ENCODE data around the gene HOXB9. TPM values are rescaled to one million over a fixed set of nuclear protein-coding genes. Genes with fewer than 3 reads are reported as not detected.

HOXB9 gene
- total RNA-seq, 1 donor = not detected

GRCh38 chr17:48586355-48587258 lies 39.6 kb downstream of the HOXB9 start:
- TF ChIP-seq CTCF (IDR thresholded peaks at IDR 0.05; ENCODE audit: insufficient read depth, low read length) = no peak
- DNase-seq (ENCODE audit: low read depth) = no peak
- peak overlapping the region; percentile 84 for H3K4me3 ChIP-seq (ENCODE audit: low read depth, low read length)

GRCh38 chr17:48584223-48584741 lies 41.9 kb downstream of the HOXB9 start:
- TF ChIP-seq CTCF (IDR thresholded peaks at IDR 0.05; ENCODE audit: insufficient read depth, low read length) = no peak
- peak; percentile 80 for DNase-seq (ENCODE audit: low read depth)
- H3K4me3 ChIP-seq (ENCODE audit: low read depth, low read length) = peak overlapping the region; percentile 84

- TF ChIP-seq CTCF (IDR thresholded peaks at IDR 0.05; ENCODE audit: insufficient read depth, low read length) = no peak
- DNase-seq (ENCODE audit: low read depth) = no peak
- H3K4me3 ChIP-seq (ENCODE audit: low read depth, low read length) = no peak overlapping the region
Measured at GRCh38 chr17:48583708-48584222, 42.4 kb downstream of the HOXB9 start.

- DNase-seq (ENCODE audit: low read depth) = no peak
- no peak for TF ChIP-seq CTCF (IDR thresholded peaks at IDR 0.05; ENCODE audit: insufficient read depth, low read length)
- H3K4me3 ChIP-seq (ENCODE audit: low read depth, low read length) = peak overlapping the region; percentile 77
Measured at GRCh38 chr17:48582750-48583069, 43.4 kb downstream of the HOXB9 start.

GRCh38 chr17:48579760-48580554 lies 46.2 kb downstream of the HOXB9 start:
- peak overlapping the region; percentile 77 for H3K4me3 ChIP-seq (ENCODE audit: low read depth, low read length)
- peak; percentile 65 for DNase-seq (ENCODE audit: low read depth)

GRCh38 chr17:48579471-48579759 lies 46.7 kb downstream of the HOXB9 start:
- TF ChIP-seq CTCF (IDR thresholded peaks at IDR 0.05; ENCODE audit: insufficient read depth, low read length) = no peak
- peak overlapping the region; percentile 77 for H3K4me3 ChIP-seq (ENCODE audit: low read depth, low read length)
- no peak for DNase-seq (ENCODE audit: low read depth)

More at GRCh38 chr17:48579760-48580554, 46.2 kb downstream of the HOXB9 start:
- no peak for TF ChIP-seq CTCF (IDR thresholded peaks at IDR 0.05; ENCODE audit: insufficient read depth, low read length)

Measured in fibroblast of the aortic adventitia (primary cell).